GM21529 (cell line): ENCODE results near the gene SPATA25.

ENCODE experiments used
- ATAC-seq: cut with Tn5 transposase; IDR thresholded peaks from one replicate; pipeline ENCODE4 v1.9.1; 2021; ENCODE audit not compliant: unreplicated experiment

SPATA25 gene

GRCh38 chr20:45841407-45842129, 45.9 kb downstream of the SPATA25 start:
- no peak for ATAC-seq

DNA sequence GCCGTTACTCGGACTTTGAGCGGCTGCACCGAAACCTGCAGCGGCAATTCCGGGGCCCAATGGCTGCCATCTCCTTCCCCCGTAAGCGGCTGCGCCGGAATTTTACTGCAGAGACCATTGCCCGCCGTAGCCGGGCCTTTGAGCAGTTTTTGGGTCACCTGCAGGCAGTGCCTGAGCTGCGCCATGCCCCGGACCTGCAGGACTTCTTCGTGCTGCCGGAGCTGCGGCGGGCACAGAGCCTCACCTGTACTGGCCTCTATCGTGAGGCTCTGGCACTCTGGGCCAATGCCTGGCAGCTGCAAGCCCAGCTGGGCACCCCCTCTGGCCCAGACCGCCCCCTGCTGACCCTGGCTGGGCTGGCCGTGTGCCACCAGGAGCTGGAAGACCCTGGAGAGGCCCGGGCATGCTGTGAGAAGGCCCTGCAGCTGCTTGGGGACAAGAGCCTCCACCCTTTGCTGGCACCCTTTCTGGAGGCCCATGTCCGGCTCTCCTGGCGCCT, 46.7 kb downstream of the SPATA25 start:
- ATAC-seq: no peak

- no peak for ATAC-seq
Observed at GRCh38 chr20:45836841-45837240, 50.6 kb downstream of the SPATA25 start.
